Hippocampal formation (tissue), 2 donors: ENCODE data around the gene DNASE1L1.
A peak's percentile ranks its signal among the peaks of the same experiment; 100 is the strongest.

Experiments
- DNase-seq, 2 donors: peaks; one replicate each; lab custom pipeline; 2025; lab: John Stamatoyannopoulos, UW

DNASE1L1 gene

GRCh38 chrX:154367474-154368308 is 41.4 kb downstream of the DNASE1L1 start:
- no peak for DNase-seq

- DNase-seq: peak in 1 of 2 donors; percentile 35
Measured at GRCh38 chrX:154366666-154367055, 42.4 kb downstream of the DNASE1L1 start.

- no peak for DNase-seq
Measured at GRCh38 chrX:154365997-154366665, 42.9 kb downstream of the DNASE1L1 start.

- DNase-seq: no peak
Measured at GRCh38 chrX:154365052-154365600, 43.9 kb downstream of the DNASE1L1 start.

- DNase-seq: no peak
Measured at GRCh38 chrX:154363706-154364439, 45.2 kb downstream of the DNASE1L1 start.

- DNase-seq: no peak
Measured at GRCh38 chrX:154362085-154362742, 46.8 kb downstream of the DNASE1L1 start.

GRCh38 chrX:154360155-154360713 is 48.8 kb downstream of the DNASE1L1 start:
- DNase-seq: no peak

- DNase-seq: no peak
Measured at GRCh38 chrX:154359362-154360154, 49.5 kb downstream of the DNASE1L1 start.

GRCh38 chrX:154358829-154359228 is 50.2 kb downstream of the DNASE1L1 start:
- DNase-seq: no peak

GRCh38 chrX:154358011-154358410 is 51.0 kb downstream of the DNASE1L1 start:
- no peak for DNase-seq

- no peak for DNase-seq
Measured at GRCh38 chrX:154357205-154357604, 51.8 kb downstream of the DNASE1L1 start.

GRCh38 chrX:154356596-154356995 is 52.5 kb downstream of the DNASE1L1 start:
- no peak for DNase-seq

- no peak for DNase-seq
Measured at GRCh38 chrX:154355776-154356140, 53.3 kb downstream of the DNASE1L1 start.

GRCh38 chrX:154355094-154355775 is 53.8 kb downstream of the DNASE1L1 start:
- no peak for DNase-seq

GRCh38 chrX:154354516-154354915 is 54.5 kb downstream of the DNASE1L1 start:
- no peak for DNase-seq

- no peak for DNase-seq
Measured at GRCh38 chrX:154354013-154354412, 55.0 kb downstream of the DNASE1L1 start.

GRCh38 chrX:154353172-154353843 is 55.7 kb downstream of the DNASE1L1 start:
- no peak for DNase-seq

- no peak for DNase-seq
Measured at GRCh38 chrX:154352466-154352865, 56.6 kb downstream of the DNASE1L1 start.

GRCh38 chrX:154352012-154352401 is 57.0 kb downstream of the DNASE1L1 start:
- no peak for DNase-seq
